ENCODE data around the gene CDC42BPB.

CDC42BPB gene

GRCh38 chr14:103095210-103095778 is 37.9 kb upstream of the CDC42BPB start:
- DNase-seq, result no peak

- no peak for DNase-seq
Measured at GRCh38 chr14:103094406-103095209, 37.3 kb upstream of the CDC42BPB start, which contains the start of gene EXOC3L4. Gene EXOC3L4 (plus strand): TSS chr14:103094725. CDS start chr14:103100220, 5,495 bp downstream.

- DNase-seq, result no peak
Measured at GRCh38 chr14:103093856-103094405, 36.6 kb upstream of the CDC42BPB start.

GRCh38 chr14:103091883-103092222 is 34.5 kb upstream of the CDC42BPB start:
- no peak for DNase-seq

- DNase-seq, result no peak
Measured at GRCh38 chr14:103091041-103091882, 33.9 kb upstream of the CDC42BPB start.

- no peak for DNase-seq
Measured at GRCh38 chr14:103090481-103091020, 33.2 kb upstream of the CDC42BPB start.

GRCh38 chr14:103089386-103090335 is 32.3 kb upstream of the CDC42BPB start:
- no peak for DNase-seq

- DNase-seq, result no peak
Measured at GRCh38 chr14:103088921-103089320, 31.6 kb upstream of the CDC42BPB start.

- no peak for DNase-seq
Measured at GRCh38 chr14:103087343-103087835, 30.0 kb upstream of the CDC42BPB start.

GRCh38 chr14:103086771-103087342 is 29.5 kb upstream of the CDC42BPB start:
- DNase-seq, result no peak

GRCh38 chr14:103085106-103086091 is 28.1 kb upstream of the CDC42BPB start:
- no peak for DNase-seq

- peak; percentile 6 for DNase-seq
Measured at GRCh38 chr14:103084021-103084919, 26.9 kb upstream of the CDC42BPB start, which contains the start of gene LBHD2. Gene LBHD2 (plus strand): TSS chr14:103084210. CDS start chr14:103086013, 1,803 bp downstream.

- no peak for DNase-seq
Measured at GRCh38 chr14:103081951-103082350, 24.6 kb upstream of the CDC42BPB start.

- DNase-seq, result no peak
Measured at GRCh38 chr14:103078860-103079587, 21.7 kb upstream of the CDC42BPB start.

GRCh38 chr14:103078420-103078749 is 21.0 kb upstream of the CDC42BPB start:
- peak; percentile 92 for DNase-seq

- no peak for DNase-seq
Measured at GRCh38 chr14:103074729-103075367, 17.5 kb upstream of the CDC42BPB start.

- no peak for DNase-seq
Measured at GRCh38 chr14:103073876-103074728, 16.8 kb upstream of the CDC42BPB start.
